Endothelial cell of umbilical vein (primary cell): ENCODE measurements around the gene FOXJ1.

Source experiments
- CTCF ChIP-seq, 2 donors: IDR thresholded peaks; 1 replicate in 1 of 2; 2 replicates in 1 of 2; pipeline ENCODE4 v1.5.1; 2011; ENCODE audit warnings: low read length in 2 of 2, mild to moderate bottlenecking in 2 of 2, moderate library complexity in 2 of 2, control low read depth in 1 of 2, inconsistent platforms in 1 of 2, low read depth in 1 of 2; ENCODE audit not compliant: insufficient read depth in 1 of 2; ENCODE audit errors: extremely low read depth in 1 of 2
- EZH2 ChIP-seq: IDR thresholded peaks from 2 replicates; pipeline ENCODE4 v1.6.1; 2012; ENCODE audit warnings: borderline replicate concordance, low read depth, mild to moderate bottlenecking, moderate library complexity, low read length, inconsistent platforms; ENCODE audit not compliant: severe bottlenecking
- FOS ChIP-seq: IDR thresholded peaks from 2 replicates; pipeline ENCODE4 v1.6.1; 2011; ENCODE audit warnings: mild to moderate bottlenecking, low read length, moderate library complexity, borderline replicate concordance; ENCODE audit not compliant: insufficient read depth
- GATA2 ChIP-seq: IDR thresholded peaks from 2 replicates; pipeline ENCODE4 v1.7.0; 2011; ENCODE audit warnings: low read depth, mild to moderate bottlenecking, moderate library complexity, mixed read lengths, low read length; ENCODE audit not compliant: insufficient read length, insufficient read depth
- JUN ChIP-seq: IDR thresholded peaks from 2 replicates; pipeline ENCODE4 v1.6.1; 2011; ENCODE audit warnings: borderline replicate concordance, low read depth; ENCODE audit not compliant: insufficient read length, insufficient read depth
- MYC ChIP-seq: IDR thresholded peaks from one replicate; pipeline ENCODE4 v1.6.1; 2011; ENCODE audit warnings: mild to moderate bottlenecking, low read depth, low read length
- POLR2A ChIP-seq: IDR thresholded peaks from 2 replicates; pipeline ENCODE4 v1.6.1; 2012; ENCODE audit warnings: low read depth, mild to moderate bottlenecking, control low read depth, low read length
- POLR2AphosphoS5 ChIP-seq: IDR thresholded peaks from 2 replicates; pipeline ENCODE4 v1.6.1; 2012; ENCODE audit warnings: low read depth, mild to moderate bottlenecking, control low read depth, low read length, moderate library complexity; ENCODE audit not compliant: insufficient read depth
- TF ChIP-seq, protein P1 (sequence below): IDR thresholded peaks from 2 replicates; pipeline ENCODE4 v1.6.1; 2011; ENCODE audit not compliant: insufficient read depth, insufficient read length

- no peak for TF ChIP-seq MYC
- TF ChIP-seq POLR2A: no peak
- no peak for TF ChIP-seq EZH2
- TF ChIP-seq CTCF (IDR thresholded peaks at IDR 0.05; ENCODE audit: extremely low read depth in 1 of 2, insufficient read depth in 1 of 2, low read depth in 1 of 2, low read length in 2 of 2): no peak
- TF ChIP-seq, protein P1, sequence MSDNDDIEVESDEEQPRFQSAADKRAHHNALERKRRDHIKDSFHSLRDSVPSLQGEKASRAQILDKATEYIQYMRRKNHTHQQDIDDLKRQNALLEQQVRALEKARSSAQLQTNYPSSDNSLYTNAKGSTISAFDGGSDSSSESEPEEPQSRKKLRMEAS: no peak
- TF ChIP-seq POLR2AphosphoS5: no peak
- TF ChIP-seq GATA2: no peak
- no peak for TF ChIP-seq FOS
- TF ChIP-seq JUN: no peak
Observed at GRCh38 chr17:76160896-76161528, 20.0 kb upstream of the FOXJ1 start.
